ENCODE measurements around the gene AP3S2.

- TF ChIP-seq POLR2A (IDR thresholded peaks at IDR 0.05): no peak
- no peak for TF ChIP-seq CTCF (IDR thresholded peaks at IDR 0.05)
Measured at GRCh38 chr15:89899295-89899945, 5.6 kb upstream of the AP3S2 start.
